GM12864 (cell line): ENCODE measurements around the gene NLRP1.

Experiments used
- DNase-seq: peaks from one replicate; pipeline ENCODE4 v3.0.0-alpha.2; 2011; ENCODE audit warnings: low read depth
- H3K4me3 ChIP-seq: 2 replicates; pipeline ENCODE4 v1.5.1; 2011; ENCODE audit warnings: mild to moderate bottlenecking, low read depth, low read length, control low read depth
- TF ChIP-seq, protein P1 (sequence below): IDR thresholded peaks from 2 replicates; pipeline ENCODE4 v1.5.1; 2011; ENCODE audit warnings: low read depth, mild to moderate bottlenecking, moderate library complexity, low read length, control low read depth, inconsistent platforms; ENCODE audit errors: missing control alignments

Gene NLRP1

GRCh38 chr17:5621026-5621425 lies 36.7 kb upstream of the NLRP1 start:
- no peak overlapping the region for H3K4me3 ChIP-seq
- TF ChIP-seq, protein P1, sequence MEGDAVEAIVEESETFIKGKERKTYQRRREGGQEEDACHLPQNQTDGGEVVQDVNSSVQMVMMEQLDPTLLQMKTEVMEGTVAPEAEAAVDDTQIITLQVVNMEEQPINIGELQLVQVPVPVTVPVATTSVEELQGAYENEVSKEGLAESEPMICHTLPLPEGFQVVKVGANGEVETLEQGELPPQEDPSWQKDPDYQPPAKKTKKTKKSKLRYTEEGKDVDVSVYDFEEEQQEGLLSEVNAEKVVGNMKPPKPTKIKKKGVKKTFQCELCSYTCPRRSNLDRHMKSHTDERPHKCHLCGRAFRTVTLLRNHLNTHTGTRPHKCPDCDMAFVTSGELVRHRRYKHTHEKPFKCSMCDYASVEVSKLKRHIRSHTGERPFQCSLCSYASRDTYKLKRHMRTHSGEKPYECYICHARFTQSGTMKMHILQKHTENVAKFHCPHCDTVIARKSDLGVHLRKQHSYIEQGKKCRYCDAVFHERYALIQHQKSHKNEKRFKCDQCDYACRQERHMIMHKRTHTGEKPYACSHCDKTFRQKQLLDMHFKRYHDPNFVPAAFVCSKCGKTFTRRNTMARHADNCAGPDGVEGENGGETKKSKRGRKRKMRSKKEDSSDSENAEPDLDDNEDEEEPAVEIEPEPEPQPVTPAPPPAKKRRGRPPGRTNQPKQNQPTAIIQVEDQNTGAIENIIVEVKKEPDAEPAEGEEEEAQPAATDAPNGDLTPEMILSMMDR = no peak
- DNase-seq = no peak

DNA sequence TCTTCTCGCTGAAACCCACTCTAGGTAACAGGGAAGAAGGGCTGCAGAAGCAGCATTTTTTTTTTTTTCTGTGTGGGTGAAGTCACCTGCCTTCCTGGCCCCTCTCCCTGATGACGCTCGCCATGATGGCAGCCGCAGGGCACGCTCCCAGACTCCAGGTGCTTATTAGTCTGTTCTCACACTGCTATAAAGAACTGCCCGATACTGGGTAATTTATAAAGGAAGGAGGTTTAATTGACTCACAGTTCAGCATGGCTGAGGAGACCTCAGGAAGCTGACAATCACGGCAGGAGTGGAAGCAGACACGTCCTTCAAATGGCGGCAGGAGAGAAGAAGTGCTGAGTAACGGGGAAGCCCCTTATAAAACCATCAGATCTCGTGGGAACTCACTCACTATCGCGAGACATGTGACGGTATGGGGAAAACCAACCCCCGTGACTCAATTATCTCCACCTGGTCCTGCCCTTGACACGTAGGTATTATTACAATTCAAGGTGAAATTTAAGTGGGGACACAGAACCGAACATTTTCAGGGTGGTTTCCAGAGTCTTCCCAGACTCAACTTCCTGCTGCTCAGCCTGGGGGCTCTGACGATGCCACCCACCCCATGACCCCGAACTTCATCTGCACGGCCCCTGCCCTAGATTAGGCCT lies 34.9 kb upstream of the NLRP1 start:
- TF ChIP-seq, protein P1 = no peak
- no peak for DNase-seq
- no peak overlapping the region for H3K4me3 ChIP-seq

DNA sequence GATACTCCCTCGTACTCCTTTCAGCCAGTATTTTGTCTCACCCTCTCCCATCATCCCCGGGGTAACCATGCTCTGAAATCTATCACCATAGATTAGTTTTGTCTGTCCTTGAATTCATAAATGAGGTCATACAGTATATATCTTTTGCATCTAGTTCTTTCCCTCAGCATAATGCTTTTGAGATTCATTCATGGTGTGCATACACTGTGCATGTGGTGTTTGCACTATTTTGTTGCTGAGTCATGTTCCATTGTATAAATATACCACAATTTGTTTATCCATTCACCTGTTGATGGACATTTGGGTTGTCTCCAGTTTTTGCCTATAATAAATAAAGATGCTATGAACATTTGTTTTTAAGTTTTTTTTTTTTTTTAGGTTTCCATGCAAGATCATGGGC lies 34.2 kb upstream of the NLRP1 start:
- DNase-seq = no peak
- TF ChIP-seq, protein P1 = no peak
- H3K4me3 ChIP-seq = no peak overlapping the region

- TF ChIP-seq, protein P1 = no peak
- H3K4me3 ChIP-seq = no peak overlapping the region
- DNase-seq = no peak
Measured at GRCh38 chr17:5615476-5615875, 31.2 kb upstream of the NLRP1 start.

GRCh38 chr17:5610956-5611355 lies 26.6 kb upstream of the NLRP1 start:
- TF ChIP-seq, protein P1 = no peak
- DNase-seq = no peak

DNA sequence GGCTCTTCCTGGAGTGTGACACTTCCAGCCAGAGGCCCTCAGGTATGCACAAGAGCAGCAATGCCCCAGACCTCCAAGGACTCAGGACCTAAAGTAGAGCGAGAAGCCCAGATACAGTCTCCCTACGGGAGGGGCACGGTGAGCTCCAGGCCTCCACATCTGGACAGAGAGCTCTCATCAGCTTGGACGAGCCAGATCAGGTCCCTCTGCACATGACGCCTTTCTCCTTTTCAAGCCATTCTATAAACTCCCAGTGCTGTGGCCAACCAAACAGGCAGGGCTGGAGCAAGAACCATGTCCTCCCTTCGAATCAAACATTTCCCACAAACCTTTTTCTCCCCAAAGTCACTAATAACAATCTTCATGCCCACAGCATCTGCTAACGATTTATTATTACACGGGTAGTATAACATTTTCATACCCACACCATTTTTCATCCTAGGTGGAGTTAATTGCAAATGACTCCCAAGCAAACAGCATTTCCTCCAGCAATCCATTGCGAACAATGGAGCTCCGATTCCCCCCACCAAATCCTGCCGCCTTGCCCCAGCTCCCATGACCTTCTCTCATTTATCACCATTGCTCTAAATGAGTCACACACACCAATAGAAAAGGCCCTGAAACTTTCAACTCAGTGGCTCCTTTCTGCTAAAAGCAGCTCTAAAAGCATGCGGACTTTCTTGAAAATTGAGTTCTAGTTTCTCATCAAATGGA lies 24.2 kb upstream of the NLRP1 start:
- TF ChIP-seq, protein P1 = no peak
- no peak overlapping the region for H3K4me3 ChIP-seq
- DNase-seq = no peak

More at GRCh38 chr17:5610956-5611355, 26.6 kb upstream of the NLRP1 start:
- no peak overlapping the region for H3K4me3 ChIP-seq

DNA sequence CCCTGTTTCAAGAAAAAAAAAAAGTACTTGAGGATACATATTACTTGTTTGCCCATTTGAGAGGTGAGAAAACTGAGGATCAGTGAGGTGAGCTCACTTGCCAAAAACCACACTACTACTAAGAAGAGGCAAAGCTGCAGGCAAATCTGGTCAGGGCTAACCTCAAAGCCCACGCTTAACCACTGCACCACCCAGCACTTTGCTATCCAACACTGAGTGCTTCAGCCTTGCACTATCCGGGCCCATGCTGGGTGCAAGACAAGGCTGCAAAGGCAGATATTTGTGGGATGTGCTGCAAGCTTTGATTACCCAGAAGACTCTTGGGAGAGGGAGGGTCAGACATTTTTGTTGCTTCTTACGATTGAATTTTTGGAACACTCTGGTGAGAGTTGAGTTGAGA lies 23.6 kb upstream of the NLRP1 start:
- TF ChIP-seq, protein P1 = no peak
- no peak overlapping the region for H3K4me3 ChIP-seq
- DNase-seq = no peak
